ENCODE data around the gene THY1. TPM values are rescaled to one million over a fixed set of nuclear protein-coding genes. Genes with fewer than 3 reads are reported as not detected.
"Not testable (repeated sequence)": the region's sequence is repeated elsewhere in the genome, so short reads cannot be mapped to it uniquely, and the experiment has no call there.

Gene THY1
- total and polyA plus RNA-seq, 7 donors: 5.3 to 214 (median 59.8) TPM

DNA sequence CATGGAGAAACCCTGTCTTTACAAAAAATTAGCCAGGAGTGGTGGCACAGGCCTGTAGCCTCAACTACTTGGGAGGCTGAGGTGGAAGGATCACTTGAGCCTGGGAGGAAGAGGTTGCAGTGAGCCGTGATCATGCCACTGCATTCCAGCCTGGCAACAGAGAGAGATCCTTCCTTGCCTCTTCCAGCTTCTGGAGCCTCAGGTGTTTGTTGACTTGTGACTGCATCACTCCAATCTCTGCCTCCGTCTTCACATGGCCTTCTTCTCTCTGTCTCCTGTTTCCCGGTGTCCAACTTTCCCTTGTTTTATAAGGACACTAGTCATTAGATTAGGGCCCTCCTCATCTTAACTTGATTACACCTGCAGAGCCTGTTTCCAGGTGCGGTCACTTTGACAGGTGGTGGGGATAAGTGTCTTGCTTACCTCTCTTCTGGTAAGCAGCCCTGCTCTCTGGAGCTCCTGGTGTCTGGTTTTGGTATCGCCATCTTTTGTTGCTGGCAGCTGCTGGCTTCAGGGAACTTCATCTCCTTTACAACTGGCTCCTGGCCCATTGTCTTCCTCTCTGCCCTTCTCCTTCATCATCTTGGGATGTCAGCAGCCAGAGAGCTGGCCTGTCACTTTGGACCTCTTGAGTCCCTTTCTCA lies 33.2 kb downstream of the THY1 start:
- DNase-seq: no peak
- Histone ChIP-seq H3K36me3 (no peaks in the 10 kb centered on the region), H3K27ac (no peak overlapping the region), H3K27me3 (no peaks in the 10 kb centered on the region), H3K4me3 (no peak overlapping the region), H3K4me1 (no peaks in the 10 kb centered on the region), H3K9me3 (no peaks in the 10 kb centered on the region)
- 69 to 77% methylated on average over 5 of the region's 5 CpGs for WGBS, 2 donors
- no peak for TF ChIP-seq EP300 (IDR thresholded peaks at IDR 0.05)
- TF ChIP-seq, protein P1, sequence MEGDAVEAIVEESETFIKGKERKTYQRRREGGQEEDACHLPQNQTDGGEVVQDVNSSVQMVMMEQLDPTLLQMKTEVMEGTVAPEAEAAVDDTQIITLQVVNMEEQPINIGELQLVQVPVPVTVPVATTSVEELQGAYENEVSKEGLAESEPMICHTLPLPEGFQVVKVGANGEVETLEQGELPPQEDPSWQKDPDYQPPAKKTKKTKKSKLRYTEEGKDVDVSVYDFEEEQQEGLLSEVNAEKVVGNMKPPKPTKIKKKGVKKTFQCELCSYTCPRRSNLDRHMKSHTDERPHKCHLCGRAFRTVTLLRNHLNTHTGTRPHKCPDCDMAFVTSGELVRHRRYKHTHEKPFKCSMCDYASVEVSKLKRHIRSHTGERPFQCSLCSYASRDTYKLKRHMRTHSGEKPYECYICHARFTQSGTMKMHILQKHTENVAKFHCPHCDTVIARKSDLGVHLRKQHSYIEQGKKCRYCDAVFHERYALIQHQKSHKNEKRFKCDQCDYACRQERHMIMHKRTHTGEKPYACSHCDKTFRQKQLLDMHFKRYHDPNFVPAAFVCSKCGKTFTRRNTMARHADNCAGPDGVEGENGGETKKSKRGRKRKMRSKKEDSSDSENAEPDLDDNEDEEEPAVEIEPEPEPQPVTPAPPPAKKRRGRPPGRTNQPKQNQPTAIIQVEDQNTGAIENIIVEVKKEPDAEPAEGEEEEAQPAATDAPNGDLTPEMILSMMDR (IDR thresholded peaks at IDR 0.05): no peak
- TF ChIP-seq POLR2AphosphoS5 (IDR thresholded peaks at IDR 0.05): no peak
- no peak for TF ChIP-seq POLR2A (IDR thresholded peaks at IDR 0.05)
- intact Hi-C loops (cut with DNase I): no loop called here

DNA sequence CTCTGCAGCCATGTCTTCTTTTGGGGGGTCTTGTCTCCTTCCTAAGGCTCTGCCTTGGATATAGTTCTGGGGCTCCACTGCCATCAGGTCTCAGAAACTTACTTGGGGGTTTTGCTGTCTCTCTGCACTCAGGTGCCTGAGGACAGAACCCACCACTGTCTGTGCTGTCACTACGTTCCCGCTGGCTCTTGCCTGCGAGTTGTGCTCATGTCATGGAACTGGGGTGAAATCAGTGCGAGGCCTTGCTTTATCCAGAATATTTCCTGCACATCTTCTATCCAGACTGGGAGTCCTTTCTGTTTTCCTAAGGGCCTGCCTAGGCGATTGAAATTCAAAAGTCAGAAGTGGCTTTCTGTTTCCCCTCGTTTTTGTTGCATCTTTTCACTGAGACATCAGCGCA lies 34.9 kb downstream of the THY1 start:
- intact Hi-C loops (cut with DNase I): no loop called here

DNA sequence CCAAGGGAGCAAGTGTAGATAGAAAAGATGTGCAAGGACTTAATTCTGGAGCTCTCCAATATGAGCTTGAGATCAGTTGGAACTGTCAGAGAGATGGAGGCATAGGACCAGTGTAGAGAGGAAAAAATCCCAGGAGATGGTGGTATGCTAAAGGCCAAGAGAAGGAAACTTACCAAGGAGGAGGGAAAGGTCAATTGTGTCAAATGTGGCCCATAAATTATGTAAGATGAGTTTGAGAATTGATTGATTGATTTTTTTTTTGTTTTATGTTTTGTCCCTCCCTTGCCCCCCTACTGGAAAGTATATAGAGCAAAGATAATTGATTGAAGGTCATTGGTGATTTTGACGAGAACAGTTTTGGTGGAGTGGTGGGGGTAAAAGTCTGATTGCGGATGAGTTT lies 38.6 kb downstream of the THY1 start:
- Histone ChIP-seq H3K27ac (no peak overlapping the region), H3K36me3 (no peaks in the 10 kb centered on the region), H3K27me3 (no peaks in the 10 kb centered on the region), H3K4me1 (peaks cover 0 to 21% (median 12%) of the 10 kb centered on the region in 4 donors), H3K9me3 (no peaks in the 10 kb centered on the region), H3K4me3 (no peak overlapping the region)
- intact Hi-C loops (cut with DNase I): loop anchor here (5.0 kb wide), 1 partner anchor 42 kb away; the partner anchor contains the start of gene C1QTNF5
- WGBS, 2 donors: 85 to 86% methylated on average over 2 of the region's 2 CpGs
- DNase-seq: no peak
- TF ChIP-seq EP300 (IDR thresholded peaks at IDR 0.05) (no peak), POLR2A (IDR thresholded peaks at IDR 0.05) (no peak), POLR2AphosphoS5 (IDR thresholded peaks at IDR 0.05) (no peak)
- TF ChIP-seq, protein P1 (IDR thresholded peaks at IDR 0.05): no peak

More for the DNA sequence above, 34.9 kb downstream of the THY1 start:
- Histone ChIP-seq H3K4me3 (no peak overlapping the region), H3K27ac (no peak overlapping the region), H3K9me3 (no peaks in the 10 kb centered on the region), H3K36me3 (no peaks in the 10 kb centered on the region), H3K27me3 (no peaks in the 10 kb centered on the region), H3K4me1 (no peaks in the 10 kb centered on the region)
- DNase-seq: no peak
- TF ChIP-seq POLR2A (IDR thresholded peaks at IDR 0.05): no peak
- TF ChIP-seq POLR2AphosphoS5 (IDR thresholded peaks at IDR 0.05): no peak
- TF ChIP-seq, protein P1 (IDR thresholded peaks at IDR 0.05): no peak
- no peak for TF ChIP-seq EP300 (IDR thresholded peaks at IDR 0.05)
- WGBS, 2 donors: 86 to 91% methylated on average over 7 of the region's 7 CpGs

DNA sequence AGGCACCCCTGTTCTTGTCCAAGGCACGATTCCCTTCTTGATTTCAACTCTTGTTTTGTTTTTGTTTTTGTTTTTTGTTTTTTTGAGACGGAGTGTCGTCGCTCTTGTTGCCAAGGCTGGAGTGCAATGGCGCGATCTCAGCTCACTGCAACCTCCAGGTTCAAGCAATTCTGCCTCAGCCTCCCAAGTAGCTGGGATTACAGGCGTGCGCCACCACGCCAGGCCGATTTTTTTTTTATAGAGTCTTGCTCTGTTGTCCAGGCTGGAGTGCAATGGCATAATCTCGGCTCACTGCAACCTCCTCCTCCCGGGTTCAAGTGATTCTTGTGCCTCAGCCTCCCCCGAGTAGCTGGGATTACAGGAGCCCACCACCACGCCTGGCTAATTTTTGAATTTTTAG lies 40.5 kb downstream of the THY1 start:
- H3K4me3 ChIP-seq, H3K27ac ChIP-seq, H3K27me3 ChIP-seq, DNase-seq, H3K36me3 ChIP-seq, H3K9me3 ChIP-seq: not testable (repeated sequence)
- 90 to 91% methylated on average over 14 of the region's 14 CpGs for WGBS, 2 donors
- H3K4me1 ChIP-seq: peaks cover 0 to 21% (median 12%) of the 10 kb centered on the region in 4 donors
- intact Hi-C loops (cut with DNase I): loop anchor here (2.0 to 5.0 kb wide), 2 partner anchors 40 to 92 kb away; partner anchors contain the start of gene C1QTNF5

DNA sequence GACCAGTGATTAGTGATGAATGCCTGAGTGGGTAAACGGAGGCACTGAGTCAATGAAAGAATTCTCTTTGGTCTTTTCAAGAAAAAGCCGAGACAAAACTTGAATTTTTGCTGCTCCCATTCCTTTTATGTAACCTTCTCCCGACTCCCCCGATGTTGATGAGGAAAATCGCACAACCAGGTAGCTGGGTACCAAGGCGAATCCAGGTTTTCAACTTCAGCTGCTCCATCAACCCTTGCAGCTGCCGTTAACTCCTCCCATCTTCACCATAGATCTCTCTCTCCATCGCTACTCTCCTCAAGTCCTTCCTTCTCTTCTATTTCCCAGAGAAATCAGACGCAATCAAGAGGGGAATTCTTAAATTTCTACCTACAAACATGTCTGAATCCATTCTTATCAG lies 40.9 kb downstream of the THY1 start:
- peak overlapping the region in 2 of 4 donors; percentile 69 to 79 for H3K27ac ChIP-seq
- no peaks in the 10 kb centered on the region for H3K9me3 ChIP-seq
- peaks cover 0 to 21% (median 12%) of the 10 kb centered on the region in 4 donors for H3K4me1 ChIP-seq
- H3K36me3 ChIP-seq: no peaks in the 10 kb centered on the region
- TF ChIP-seq, protein P1 (IDR thresholded peaks at IDR 0.05): no peak
- TF ChIP-seq EP300 (IDR thresholded peaks at IDR 0.05): no peak
- no peak for TF ChIP-seq POLR2A (IDR thresholded peaks at IDR 0.05)
- no peak for TF ChIP-seq POLR2AphosphoS5 (IDR thresholded peaks at IDR 0.05)
- intact Hi-C loops (cut with DNase I): loop anchor here (2.0 to 5.0 kb wide), 2 partner anchors 40 to 93 kb away; partner anchors contain the start of gene C1QTNF5
- WGBS, 2 donors: 11 to 14% methylated on average over 9 of the region's 9 CpGs
- H3K4me3 ChIP-seq: peak overlapping the region; percentile 32 to 47 (median 40)
- no peaks in the 10 kb centered on the region for H3K27me3 ChIP-seq
- DNase-seq: no peak

Data from sigmoid colon (tissue), 7 donors.